HepG2 (cell line): Measurements from ENCODE around the gene GALNT11. TPM values are rescaled to one million over a fixed set of nuclear protein-coding genes. Genes with fewer than 3 reads are reported as not detected.

Experiments used
- ATAC-seq: fragments of 200-7000 bp; cut with Tn5 transposase; 3 replicates; pipeline ENCODE4 v1.9.1; 2020; ENCODE audit warnings: mild to moderate bottlenecking, moderate library complexity
- BruUV-seq: library from RNA; stranded (reverse); fragments of 400-500 nt; replicated peaks from 2 replicates; lab custom pipeline; 2021; lab: Mats Ljungman, UMichigan
- CTCF ChIA-PET: fragments of 300-600 bp; formaldehyde crosslinking; extraction: SDS; loops from one replicate; lab custom pipeline; 2021; ENCODE audit warnings: low total read pairs, inconsistent platforms, low intra/inter-chr PET ratio; lab: Yijun Ruan, JAX
- POLR2A ChIA-PET: fragments of 350-600 bp; sonication (Branson Sonifier 250); formaldehyde crosslinking; loops from one replicate; lab custom pipeline; 2020; ENCODE audit warnings: antibody characterized with exemption, inconsistent platforms; lab: Yijun Ruan, JAX
- DNase-seq: peaks from one replicate; pipeline ENCODE4 v3.0.0-alpha.2; 2015; ENCODE audit warnings: low spot score
- FAIRE-seq: peaks from 3 replicates; lab custom pipeline; 2011; peaks lifted over from hg19 to GRCh38; lab: Jason Lieb, UNC
- H2AFZ ChIP-seq: one replicate; pipeline ENCODE4 v1.6.1; 2011; ENCODE audit warnings: low read length, inconsistent platforms
- H3K27ac ChIP-seq: fragments of 300-600 bp; 3 replicates; pipeline ENCODE4 v1.8.0; 2011; ENCODE audit warnings: mixed run types, mild to moderate bottlenecking, mixed read lengths, low read length, inconsistent platforms; ENCODE audit not compliant: insufficient read depth; ENCODE audit errors: extremely low read length
- H3K27me3 ChIP-seq, 2 experiments: fragments of 200-600 bp in 1 of 2; 2 replicates in 1 of 2; 3 replicates in 1 of 2; pipeline versions ENCODE4 v1.6.0 to v1.8.0; 2011; ENCODE audit warnings: low read length in 2 of 2, mild to moderate bottlenecking in 2 of 2, moderate library complexity in 2 of 2, inconsistent platforms in 1 of 2; ENCODE audit not compliant: insufficient read depth in 2 of 2, control insufficient read depth in 1 of 2
- H3K36me3 ChIP-seq, 2 experiments: fragments of 200-600 bp in 1 of 2; replicated peaks in 1 of 2; 2 replicates in 1 of 2; 3 replicates in 1 of 2; pipeline versions ENCODE4 v1.5.1 to v1.8.0; 2011; ENCODE audit warnings: low read length in 2 of 2, inconsistent platforms in 1 of 2; ENCODE audit not compliant: insufficient read depth in 2 of 2, control insufficient read depth in 1 of 2
- H3K4me1 ChIP-seq: 2 replicates; pipeline ENCODE4 v1.5.1; 2012; ENCODE audit warnings: low read length, inconsistent platforms; ENCODE audit not compliant: insufficient read depth
- H3K4me2 ChIP-seq: 2 replicates; pipeline ENCODE4 v1.6.0; 2011; ENCODE audit warnings: low read depth, low read length, inconsistent platforms
- H3K4me3 ChIP-seq, 3 experiments: fragments of 200-600 bp in 1 of 3; sonication (generic), shearing (Covaris generic) in 1 of 3; replicated peaks in 1 of 3; 2 replicates each; pipeline ENCODE4 v1.5.1; 2011 to 2016; ENCODE audit warnings: low read length in 3 of 3, inconsistent platforms in 2 of 3, low read depth in 2 of 3, mild to moderate bottlenecking in 2 of 3, control low read depth in 1 of 3, mixed read lengths in 1 of 3; ENCODE audit not compliant: insufficient read depth in 1 of 3
- H3K79me2 ChIP-seq: one replicate; pipeline ENCODE4 v1.6.1; 2011; ENCODE audit warnings: low read length, inconsistent platforms; ENCODE audit not compliant: insufficient read depth
- H3K9ac ChIP-seq: 2 replicates; pipeline ENCODE4 v1.6.0; 2011; ENCODE audit warnings: mild to moderate bottlenecking, low read depth, low read length, inconsistent platforms; ENCODE audit not compliant: insufficient read depth
- H3K9me3 ChIP-seq: 2 replicates; pipeline ENCODE4 v1.5.1; 2012; ENCODE audit warnings: mild to moderate bottlenecking, low read length
- H4K20me1 ChIP-seq: 2 replicates; pipeline ENCODE4 v1.6.0; 2011; ENCODE audit warnings: inconsistent platforms, mild to moderate bottlenecking, low read length, moderate library complexity; ENCODE audit not compliant: insufficient read depth
- ISX ChIP-seq: sonication (generic); formaldehyde crosslinking; conservative IDR thresholded peaks from 2 replicates; pipeline ENCODE4 v1.5.0; 2020; ENCODE audit warnings: missing genetic modification reagents
- MAFF ChIP-seq: IDR thresholded peaks from 2 replicates; pipeline ENCODE4 v1.6.1; 2011; ENCODE audit warnings: low read depth, low read length, improper control_type of control experiment
- MAFK ChIP-seq, 2 experiments: IDR thresholded peaks in 1 of 2; conservative IDR thresholded peaks in 1 of 2; 2 replicates each; pipeline ENCODE4 v1.6.1; 2011; ENCODE audit warnings: improper control_type of control experiment in 2 of 2, low read length in 2 of 2
- POLR2A ChIP-seq, 2 experiments: IDR thresholded peaks; 2 replicates each; pipeline ENCODE4 v1.6.1; 2011; ENCODE audit warnings: low read depth in 2 of 2, low read length in 2 of 2, mild to moderate bottlenecking in 1 of 2, moderate library complexity in 1 of 2; ENCODE audit not compliant: insufficient read depth in 1 of 2
- in situ Hi-C: cut with HindIII; loops from 2 replicates; pipeline ENCODE4 v1.10.0; 2017; ENCODE audit warnings: low pct_unique_long_range_greater_than_20kb; ENCODE audit not compliant: extremely low pct_ligation_motif_present
- intact Hi-C: fragments of 100-400 bp; cut with micrococcal nuclease; formaldehyde crosslinking; loops from one replicate; pipeline ENCODE4 v1.10.0; 2022; ENCODE audit not compliant: unreplicated experiment
- polyA plus RNA-seq, 8 experiments: library from polyadenylated mRNA; depleted of rRNA in 3 of 8; stranded (reverse) in 7 of 8; unstranded in 1 of 8; fragments of >200 nt; fragmentation: Illumina TruSeq in 4 of 8; extraction: Trizol in 4 of 8; gene quantifications; 2 replicates each; pipeline versions ENCODE4 v1.2.1 to v1.2.3, GENCODE V29; 2011 to 2016; ENCODE audit warnings: low read depth in 4 of 8, missing spikeins in 1 of 8, mixed read lengths in 1 of 8; ENCODE audit not compliant: insufficient read depth in 1 of 8
- total RNA-seq, 5 experiments: library from RNA; depleted of rRNA; stranded (reverse); fragments of >200 nt; fragmentation: Illumina TruSeq; extraction: Trizol; gene quantifications; 2 replicates each; pipeline ENCODE4 v1.2.3, GENCODE V29; 2016; ENCODE audit warnings: low read depth in 1 of 5
- TF ChIP-seq, protein P1 (sequence below): sonication (generic); formaldehyde crosslinking; IDR thresholded peaks from 2 replicates; pipeline ENCODE4 v1.4.0; 2020; ENCODE audit warnings: mild to moderate bottlenecking, missing genetic modification reagents, borderline replicate concordance

GALNT11 gene
- total and polyA plus RNA-seq, 2 of the 13 experiments (the other 11 are each of a cell fraction or from before 2014, with no cell fraction given): 9.3 to 16.3 TPM

DNA sequence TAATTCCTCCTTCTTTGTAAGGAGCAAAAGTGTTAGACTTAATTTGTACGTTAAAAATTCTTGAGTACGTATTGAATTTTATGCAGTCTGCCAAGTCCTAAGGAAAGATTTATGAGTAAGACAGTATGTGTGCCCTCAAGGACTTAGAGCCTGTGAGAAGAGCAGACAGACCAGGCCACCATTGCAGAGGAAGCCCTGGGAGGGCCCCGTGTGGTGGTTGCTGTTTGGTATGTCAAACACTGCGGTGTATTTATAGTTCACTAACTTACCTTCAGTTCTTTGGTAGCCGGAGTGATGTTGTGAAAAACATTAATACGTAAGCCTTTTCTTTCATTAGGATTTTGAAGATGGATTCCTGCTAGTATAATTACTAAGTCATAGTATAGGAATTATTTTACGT lies 82.9 kb downstream of the GALNT11 start (continued):
- TF ChIP-seq, protein P1, sequence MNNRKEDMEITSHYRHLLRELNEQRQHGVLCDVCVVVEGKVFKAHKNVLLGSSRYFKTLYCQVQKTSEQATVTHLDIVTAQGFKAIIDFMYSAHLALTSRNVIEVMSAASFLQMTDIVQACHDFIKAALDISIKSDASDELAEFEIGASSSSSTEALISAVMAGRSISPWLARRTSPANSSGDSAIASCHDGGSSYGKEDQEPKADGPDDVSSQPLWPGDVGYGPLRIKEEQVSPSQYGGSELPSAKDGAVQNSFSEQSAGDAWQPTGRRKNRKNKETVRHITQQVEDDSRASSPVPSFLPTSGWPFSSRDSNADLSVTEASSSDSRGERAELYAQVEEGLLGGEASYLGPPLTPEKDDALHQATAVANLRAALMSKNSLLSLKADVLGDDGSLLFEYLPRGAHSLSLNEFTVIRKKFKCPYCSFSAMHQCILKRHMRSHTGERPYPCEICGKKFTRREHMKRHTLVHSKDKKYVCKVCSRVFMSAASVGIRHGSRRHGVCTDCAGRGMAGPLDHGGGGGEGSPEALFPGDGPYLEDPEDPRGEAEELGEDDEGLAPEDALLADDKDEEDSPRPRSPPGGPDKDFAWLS (CRISPR knock-in tag): no peak

DNA sequence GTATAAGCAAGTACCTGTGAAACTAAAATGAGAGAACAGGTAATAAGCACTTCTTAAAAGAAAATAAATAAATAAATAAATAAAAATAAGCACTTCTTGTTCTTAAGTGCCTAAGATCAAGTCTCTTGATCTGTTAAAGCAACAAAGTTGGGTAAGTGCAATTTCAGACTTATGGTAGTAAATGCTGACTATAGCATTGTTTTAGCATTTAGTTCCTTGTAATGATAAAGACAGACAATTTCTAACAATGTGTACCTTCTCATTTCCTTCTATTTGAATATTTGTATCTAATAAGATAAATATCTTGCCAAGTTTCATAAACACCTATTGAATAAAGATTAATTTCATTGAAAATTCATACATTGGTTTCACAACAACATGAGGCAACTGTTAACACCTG lies 87.4 kb downstream of the GALNT11 start:
- Histone ChIP-seq H3K4me1 (no peaks in the 10 kb centered on the region), H3K4me2 (no peak overlapping the region), H4K20me1 (no peaks in the 10 kb centered on the region), H3K9ac (no peak overlapping the region), H3K9me3 (no peaks in the 10 kb centered on the region), H2AFZ (no peak overlapping the region), H3K36me3 (peaks cover 2 to 7% of the 10 kb centered on the region in 2 experiments; a peak in 3 of 5 replicates), H3K27ac (no peak overlapping the region), H3K27me3 (no peaks in the 10 kb centered on the region)
- CTCF ChIA-PET: no interaction called here
- POLR2A ChIA-PET: no interaction called here
- no TSS peak for BruUV-seq
- intact Hi-C loops: no loop called here
- TF ChIP-seq MAFK (conservative IDR thresholded peaks at IDR 0.05 in 1 of 2, IDR thresholded peaks at IDR 0.05 in 1 of 2; ENCODE audit: low read length in 2 of 2): peak in 1 of 2 experiments; percentile 85; a peak in 3 of 4 replicates
- TF ChIP-seq MAFF: peak; percentile 74
- no peak for TF ChIP-seq ISX (CRISPR knock-in tag)
- no peak for TF ChIP-seq POLR2A (IDR thresholded peaks at IDR 0.05; ENCODE audit: insufficient read depth in 1 of 2, low read depth in 2 of 2, low read length in 2 of 2)
- TF ChIP-seq, all 625 proteins: peak for 2
- in situ Hi-C loops: no loop called here
- ATAC-seq (no peak), FAIRE-seq (no peak), DNase-seq (no peak)
- Histone ChIP-seq H3K79me2 (no peaks in the 10 kb centered on the region), H3K4me3 (no peak overlapping the region)
